K562 (cell line): Measurements from ENCODE around the gene GAS2L2.

ENCODE experiments used
- BRCA1 ChIP-seq, 2 experiments: fragments of 450-650 bp in 1 of 2; sonication (generic) in 1 of 2; formaldehyde crosslinking in 1 of 2; IDR thresholded peaks; 2 replicates each; pipeline versions ENCODE4 v1.5.0 to v1.6.1; 2017 to 2020; ENCODE audit warnings: mild to moderate bottlenecking in 1 of 2, missing genetic modification reagents in 1 of 2
- BRD4 ChIP-seq: fragments of 200-600 bp; sonication (generic); IDR thresholded peaks from 2 replicates; pipeline ENCODE4 v1.6.1; 2017; ENCODE audit warnings: inconsistent platforms
- CBFB ChIP-seq: sonication (generic); formaldehyde crosslinking; IDR thresholded peaks from 2 replicates; pipeline ENCODE4 v1.4.0; 2020; ENCODE audit warnings: mild to moderate bottlenecking, missing genetic modification reagents
- HDAC6 ChIP-seq: IDR thresholded peaks from 2 replicates; pipeline ENCODE4 v1.6.1; 2012; ENCODE audit warnings: low read depth, mild to moderate bottlenecking, control low read depth, inconsistent platforms, low read length, moderate library complexity
- MED1 ChIP-seq: sonication (generic); formaldehyde crosslinking; IDR thresholded peaks from 2 replicates; pipeline ENCODE4 v1.8.1; 2023; ENCODE audit warnings: missing genetic modification reagents, borderline replicate concordance
- NFE2 ChIP-seq: IDR thresholded peaks from 2 replicates; pipeline ENCODE4 v1.6.1; 2014; ENCODE audit warnings: antibody characterized with exemption, low read depth
- RAD51 ChIP-seq: fragments of 450-650 bp; IDR thresholded peaks from 2 replicates; pipeline ENCODE4 v1.7.1; 2016; ENCODE audit warnings: low read depth, mild to moderate bottlenecking, borderline replicate concordance
- RNF2 ChIP-seq: sonication (generic); IDR thresholded peaks from 2 replicates; pipeline ENCODE4 v1.6.1; 2016
- STAG1 ChIP-seq: sonication (generic); formaldehyde crosslinking; IDR thresholded peaks from 2 replicates; pipeline ENCODE4 v1.5.0; 2020; ENCODE audit warnings: missing genetic modification reagents, borderline replicate concordance
- ZNF175 ChIP-seq: fragments of 200-800 bp; sonication (Bioruptor generic); IDR thresholded peaks from 2 replicates; pipeline ENCODE4 v1.6.1; 2016; ENCODE audit warnings: low read depth, mild to moderate bottlenecking, missing genetic modification characterization, missing compliant biosample characterization
- ZNF384 ChIP-seq: IDR thresholded peaks from 2 replicates; pipeline ENCODE4 v1.6.1; 2012; ENCODE audit warnings: low read depth, low read length, improper control_type of control experiment
- TF ChIP-seq, protein P1 (sequence below), 2 experiments: fragments of 450-650 bp in 1 of 2; IDR thresholded peaks; 2 replicates each; pipeline ENCODE4 v1.6.1; 2011 to 2017; ENCODE audit warnings: low read depth in 2 of 2, antibody characterized with exemption in 1 of 2, borderline replicate concordance in 1 of 2, low read length in 1 of 2, mild to moderate bottlenecking in 1 of 2, mixed read lengths in 1 of 2; ENCODE audit not compliant: control insufficient read depth in 1 of 2
- TF ChIP-seq, protein P2 (sequence below): fragments of 250-450 bp; sonication (Bioruptor Pico); IDR thresholded peaks from 2 replicates; pipeline ENCODE4 v1.5.0; 2020; ENCODE audit warnings: mild to moderate bottlenecking, borderline replicate concordance
- TF ChIP-seq, protein P3 (sequence below), 2 experiments: fragments of 200-800 bp in 1 of 2; sonication (Bioruptor generic) in 1 of 2; sonication (generic) in 1 of 2; formaldehyde crosslinking in 1 of 2; IDR thresholded peaks in 1 of 2; conservative IDR thresholded peaks in 1 of 2; 2 replicates each; pipeline versions ENCODE4 v1.5.0 to v1.6.1; 2016 to 2020; ENCODE audit warnings: missing compliant biosample characterization in 1 of 2, missing genetic modification characterization in 1 of 2, missing genetic modification reagents in 1 of 2

DNA sequence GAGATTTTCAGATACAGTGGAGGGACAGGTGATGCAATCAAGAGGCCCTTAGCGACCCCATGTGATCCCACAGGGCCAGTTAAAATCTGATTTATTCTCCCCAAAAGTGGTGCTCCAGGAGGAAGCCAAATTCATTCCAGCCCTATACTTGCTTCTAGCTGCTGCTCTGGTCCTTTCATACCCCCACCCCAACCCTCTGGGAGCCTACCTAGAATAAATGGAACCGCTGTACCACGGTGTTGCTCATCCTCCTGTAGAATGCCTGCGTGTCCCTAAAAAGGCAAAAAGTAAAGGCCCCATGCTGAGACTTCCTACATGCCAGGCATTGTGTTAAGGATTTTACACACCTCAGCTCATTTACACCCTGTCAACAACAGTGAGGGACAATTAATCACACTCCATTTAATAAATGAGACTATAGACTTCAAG lies 23.6 kb downstream of the GAS2L2 start:
- TF ChIP-seq BRD4 (no peak), MED1 (CRISPR knock-in tag) (no peak), CBFB (CRISPR knock-in tag) (no peak), STAG1 (CRISPR knock-in tag) (no peak), ZNF175 (CRISPR knock-in tag) (no peak), NFE2 (no peak), RNF2 (no peak), RAD51 (no peak), HDAC6 (no peak), ZNF384 (no peak), BRCA1 (IDR thresholded peaks at IDR 0.05) (no peak), BRCA1 (CRISPR knock-in tag; IDR thresholded peaks at IDR 0.05) (no peak)
- TF ChIP-seq, protein P1, sequence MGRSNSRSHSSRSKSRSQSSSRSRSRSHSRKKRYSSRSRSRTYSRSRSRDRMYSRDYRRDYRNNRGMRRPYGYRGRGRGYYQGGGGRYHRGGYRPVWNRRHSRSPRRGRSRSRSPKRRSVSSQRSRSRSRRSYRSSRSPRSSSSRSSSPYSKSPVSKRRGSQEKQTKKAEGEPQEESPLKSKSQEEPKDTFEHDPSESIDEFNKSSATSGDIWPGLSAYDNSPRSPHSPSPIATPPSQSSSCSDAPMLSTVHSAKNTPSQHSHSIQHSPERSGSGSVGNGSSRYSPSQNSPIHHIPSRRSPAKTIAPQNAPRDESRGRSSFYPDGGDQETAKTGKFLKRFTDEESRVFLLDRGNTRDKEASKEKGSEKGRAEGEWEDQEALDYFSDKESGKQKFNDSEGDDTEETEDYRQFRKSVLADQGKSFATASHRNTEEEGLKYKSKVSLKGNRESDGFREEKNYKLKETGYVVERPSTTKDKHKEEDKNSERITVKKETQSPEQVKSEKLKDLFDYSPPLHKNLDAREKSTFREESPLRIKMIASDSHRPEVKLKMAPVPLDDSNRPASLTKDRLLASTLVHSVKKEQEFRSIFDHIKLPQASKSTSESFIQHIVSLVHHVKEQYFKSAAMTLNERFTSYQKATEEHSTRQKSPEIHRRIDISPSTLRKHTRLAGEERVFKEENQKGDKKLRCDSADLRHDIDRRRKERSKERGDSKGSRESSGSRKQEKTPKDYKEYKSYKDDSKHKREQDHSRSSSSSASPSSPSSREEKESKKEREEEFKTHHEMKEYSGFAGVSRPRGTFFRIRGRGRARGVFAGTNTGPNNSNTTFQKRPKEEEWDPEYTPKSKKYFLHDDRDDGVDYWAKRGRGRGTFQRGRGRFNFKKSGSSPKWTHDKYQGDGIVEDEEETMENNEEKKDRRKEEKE (IDR thresholded peaks at IDR 0.05; ENCODE audit: borderline replicate concordance in 1 of 2, control insufficient read depth in 1 of 2, low read depth in 2 of 2, low read length in 1 of 2): no peak
- TF ChIP-seq, protein P2, sequence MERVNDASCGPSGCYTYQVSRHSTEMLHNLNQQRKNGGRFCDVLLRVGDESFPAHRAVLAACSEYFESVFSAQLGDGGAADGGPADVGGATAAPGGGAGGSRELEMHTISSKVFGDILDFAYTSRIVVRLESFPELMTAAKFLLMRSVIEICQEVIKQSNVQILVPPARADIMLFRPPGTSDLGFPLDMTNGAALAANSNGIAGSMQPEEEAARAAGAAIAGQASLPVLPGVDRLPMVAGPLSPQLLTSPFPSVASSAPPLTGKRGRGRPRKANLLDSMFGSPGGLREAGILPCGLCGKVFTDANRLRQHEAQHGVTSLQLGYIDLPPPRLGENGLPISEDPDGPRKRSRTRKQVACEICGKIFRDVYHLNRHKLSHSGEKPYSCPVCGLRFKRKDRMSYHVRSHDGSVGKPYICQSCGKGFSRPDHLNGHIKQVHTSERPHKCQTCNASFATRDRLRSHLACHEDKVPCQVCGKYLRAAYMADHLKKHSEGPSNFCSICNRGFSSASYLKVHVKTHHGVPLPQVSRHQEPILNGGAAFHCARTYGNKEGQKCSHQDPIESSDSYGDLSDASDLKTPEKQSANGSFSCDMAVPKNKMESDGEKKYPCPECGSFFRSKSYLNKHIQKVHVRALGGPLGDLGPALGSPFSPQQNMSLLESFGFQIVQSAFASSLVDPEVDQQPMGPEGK (CRISPR knock-in tag): no peak
- TF ChIP-seq, protein P3, sequence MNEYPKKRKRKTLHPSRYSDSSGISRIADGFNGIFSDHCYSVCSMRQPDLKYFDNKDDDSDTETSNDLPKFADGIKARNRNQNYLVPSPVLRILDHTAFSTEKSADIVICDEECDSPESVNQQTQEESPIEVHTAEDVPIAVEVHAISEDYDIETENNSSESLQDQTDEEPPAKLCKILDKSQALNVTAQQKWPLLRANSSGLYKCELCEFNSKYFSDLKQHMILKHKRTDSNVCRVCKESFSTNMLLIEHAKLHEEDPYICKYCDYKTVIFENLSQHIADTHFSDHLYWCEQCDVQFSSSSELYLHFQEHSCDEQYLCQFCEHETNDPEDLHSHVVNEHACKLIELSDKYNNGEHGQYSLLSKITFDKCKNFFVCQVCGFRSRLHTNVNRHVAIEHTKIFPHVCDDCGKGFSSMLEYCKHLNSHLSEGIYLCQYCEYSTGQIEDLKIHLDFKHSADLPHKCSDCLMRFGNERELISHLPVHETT (CRISPR knock-in tag; conservative IDR thresholded peaks at IDR 0.05 in 1 of 2, IDR thresholded peaks at IDR 0.05 in 1 of 2): no peak
